H1 (cell line): ENCODE results near the gene DEDD. TPM values are rescaled to one million over a fixed set of nuclear protein-coding genes. Genes with fewer than 3 reads are reported as not detected.

Source experiments
- CTCF ChIA-PET: fragments of 300-600 bp; sonication (Branson Sonifier 250); formaldehyde crosslinking; loops from one replicate; lab custom pipeline; 2021; ENCODE audit not compliant: partially characterized antibody; lab: Charles Lee
- POLR2A ChIA-PET: fragments of 300-600 bp; sonication (Branson Sonifier 250); formaldehyde crosslinking; loops from one replicate; lab custom pipeline; 2021; ENCODE audit warnings: inconsistent platforms; ENCODE audit not compliant: partially characterized antibody; lab: Charles Lee
- DNase-seq, 2 experiments: peaks; one replicate each; pipeline versions ENCODE4 v3.0.0 to v3.0.0-alpha.2; 2010 to 2022; ENCODE audit warnings: low spot score in 2 of 2, low read depth in 1 of 2, mixed read lengths in 1 of 2
- FAIRE-seq: peaks from 2 replicates; lab custom pipeline; 2011; peaks lifted over from hg19 to GRCh38; lab: Jason Lieb, UNC
- H2AFZ ChIP-seq: 2 replicates; pipeline ENCODE4 v1.8.1; 2012; ENCODE audit warnings: low read length, inconsistent platforms
- H2AK5ac ChIP-seq: 2 replicates; pipeline ENCODE4 v1.6.1; 2013; ENCODE audit warnings: low read depth, low read length
- H2BK120ac ChIP-seq: replicated peaks from 2 replicates; pipeline ENCODE3; 2013; ENCODE audit warnings: low read depth, low read length, inconsistent platforms
- H2BK12ac ChIP-seq: 2 replicates; pipeline ENCODE4 v1.6.1; 2013; ENCODE audit warnings: low read depth, low read length
- H2BK15ac ChIP-seq: 2 replicates; pipeline ENCODE4 v1.6.1; 2013; ENCODE audit warnings: low read length
- H2BK20ac ChIP-seq: 2 replicates; pipeline ENCODE4 v1.6.1; 2013; ENCODE audit warnings: low read length
- H2BK5ac ChIP-seq: 2 replicates; pipeline ENCODE4 v1.6.1; 2013; ENCODE audit warnings: low read depth, low read length
- H3K14ac ChIP-seq: 2 replicates; pipeline ENCODE4 v1.6.1; 2013; ENCODE audit warnings: inconsistent platforms; ENCODE audit not compliant: insufficient read length
- H3K18ac ChIP-seq: 2 replicates; pipeline ENCODE4 v1.6.1; 2013; ENCODE audit warnings: low read length; ENCODE audit errors: extremely low read depth
- H3K23ac ChIP-seq: 2 replicates; pipeline ENCODE4 v1.6.1; 2013; ENCODE audit warnings: inconsistent platforms; ENCODE audit not compliant: insufficient read length
- H3K23me2 ChIP-seq: 2 replicates; pipeline ENCODE4 v1.6.1; 2013; ENCODE audit warnings: low read depth, low read length
- H3K27ac ChIP-seq: 2 replicates; pipeline ENCODE4 v1.6.1; 2011; ENCODE audit warnings: low read depth, low read length, inconsistent platforms
- H3K27me3 ChIP-seq, 4 experiments: replicated peaks in 1 of 4; 1 replicate in 1 of 4; 2 replicates in 3 of 4; pipeline versions ENCODE4 v1.6.1 to v1.8.1; 2011 to 2013; ENCODE audit warnings: low read length in 3 of 4, mild to moderate bottlenecking in 3 of 4, inconsistent platforms in 2 of 4, mixed read lengths in 2 of 4, moderate library complexity in 1 of 4; ENCODE audit not compliant: control insufficient read depth in 3 of 4, insufficient read depth in 3 of 4; ENCODE audit errors: extremely low read depth in 1 of 4
- H3K36me3 ChIP-seq, 4 experiments: 2 replicates each; pipeline versions ENCODE4 v1.6.1 to v1.8.1; 2011 to 2013; ENCODE audit warnings: mild to moderate bottlenecking in 4 of 4, low read length in 3 of 4, moderate library complexity in 2 of 4, control low read depth in 1 of 4, inconsistent platforms in 1 of 4; ENCODE audit not compliant: insufficient read depth in 4 of 4, control insufficient read depth in 2 of 4
- H3K4ac ChIP-seq: replicated peaks from 2 replicates; pipeline ENCODE3; 2013; ENCODE audit warnings: low read length, low read depth, mixed read lengths, inconsistent platforms; ENCODE audit not compliant: insufficient read length
- H3K4me1 ChIP-seq, 4 experiments: replicated peaks in 1 of 4; 1 replicate in 1 of 4; 2 replicates in 3 of 4; pipeline versions ENCODE4 v1.6.1 to v1.8.1; 2011 to 2013; ENCODE audit warnings: low read length in 3 of 4, inconsistent platforms in 2 of 4, mixed read lengths in 1 of 4; ENCODE audit not compliant: insufficient read depth in 4 of 4, control insufficient read depth in 3 of 4
- H3K4me2 ChIP-seq, 2 experiments: 2 replicates each; pipeline versions ENCODE4 v1.6.1 to v1.8.1; 2011 to 2013; ENCODE audit warnings: low read depth in 2 of 2, low read length in 2 of 2, control low read depth in 1 of 2, inconsistent platforms in 1 of 2, mild to moderate bottlenecking in 1 of 2; ENCODE audit not compliant: insufficient read depth in 1 of 2
- H3K4me3 ChIP-seq, 4 experiments: fragments of 200-600, 300-600 bp in 1 of 4; sonication (generic), shearing (Covaris generic), sonication (Bioruptor Twin) in 1 of 4; 2 replicates each; pipeline versions ENCODE4 v1.5.1 to v1.8.1; 2011 to 2016; ENCODE audit warnings: low read length in 4 of 4, low read depth in 3 of 4, control low read depth in 2 of 4, inconsistent platforms in 2 of 4, mild to moderate bottlenecking in 2 of 4, mixed read lengths in 1 of 4, moderate library complexity in 1 of 4; ENCODE audit not compliant: insufficient read depth in 2 of 4; ENCODE audit errors: extremely low read depth in 1 of 4
- H3K56ac ChIP-seq: replicated peaks from 2 replicates; pipeline ENCODE3; 2013; ENCODE audit warnings: low read depth, mild to moderate bottlenecking, mixed read lengths, low read length, inconsistent platforms; ENCODE audit not compliant: insufficient read length
- H3K79me1 ChIP-seq: 2 replicates; pipeline ENCODE4 v1.6.1; 2013; ENCODE audit warnings: low read depth, low read length, control low read depth
- H3K79me2 ChIP-seq, 2 experiments: 2 replicates each; pipeline versions ENCODE4 v1.6.1 to v1.8.1; 2012 to 2013; ENCODE audit warnings: low read length in 2 of 2, mild to moderate bottlenecking in 2 of 2, inconsistent platforms in 1 of 2; ENCODE audit not compliant: insufficient read depth in 2 of 2, control insufficient read depth in 1 of 2
- H3K9ac ChIP-seq, 4 experiments: replicated peaks in 1 of 4; 1 replicate in 1 of 4; 2 replicates in 3 of 4; pipeline versions ENCODE4 v1.6.1 to v1.8.1; 2011 to 2013; ENCODE audit warnings: low read depth in 3 of 4, low read length in 3 of 4, control low read depth in 2 of 4, mild to moderate bottlenecking in 2 of 4, moderate library complexity in 2 of 4, inconsistent platforms in 1 of 4; ENCODE audit errors: extremely low read depth in 1 of 4
- H3K9me3 ChIP-seq, 2 experiments: 2 replicates each; pipeline versions ENCODE4 v1.6.1 to v1.8.1; 2012 to 2013; ENCODE audit warnings: mild to moderate bottlenecking in 2 of 2, moderate library complexity in 2 of 2, control low read depth in 1 of 2, inconsistent platforms in 1 of 2, low read depth in 1 of 2, low read length in 1 of 2, mixed read lengths in 1 of 2; ENCODE audit not compliant: insufficient read depth in 2 of 2
- H4K20me1 ChIP-seq, 2 experiments: replicated peaks in 1 of 2; 2 replicates each; pipeline versions ENCODE3 to v1.8.1; 2011 to 2013; ENCODE audit warnings: inconsistent platforms in 2 of 2, low read length in 2 of 2, mild to moderate bottlenecking in 1 of 2; ENCODE audit not compliant: insufficient read depth in 2 of 2, control insufficient read depth in 1 of 2
- H4K5ac ChIP-seq: 2 replicates; pipeline ENCODE4 v1.6.1; 2013; ENCODE audit warnings: low read length, low read depth, mixed read lengths, inconsistent platforms; ENCODE audit not compliant: insufficient read length
- H4K8ac ChIP-seq: 2 replicates; pipeline ENCODE4 v1.8.0; 2013; ENCODE audit warnings: mild to moderate bottlenecking, moderate library complexity, low read length, inconsistent platforms; ENCODE audit not compliant: insufficient read depth; ENCODE audit errors: extremely low read depth
- H4K91ac ChIP-seq: replicated peaks from 2 replicates; pipeline ENCODE3; 2013; ENCODE audit warnings: low read length, mixed read lengths, inconsistent platforms; ENCODE audit not compliant: insufficient read length
- PHF8 ChIP-seq: fragments of 200-600 bp; sonication (generic); conservative IDR thresholded peaks from 2 replicates; pipeline ENCODE4 v1.7.1; 2012; ENCODE audit warnings: low read depth, mild to moderate bottlenecking, inconsistent platforms, low read length, moderate library complexity
- YY1 ChIP-seq: IDR thresholded peaks from 2 replicates; pipeline ENCODE4 v1.6.1; 2011; ENCODE audit warnings: low read depth, mild to moderate bottlenecking, low read length
- WGBS, 2 experiments: shearing (Covaris generic) in 1 of 2; methylation state at CpG; one replicate each; pipeline versions ENCODE4 v1.1.6 to v1.1.7; 2013 to 2015; ENCODE audit warnings: low lambda C conversion rate in 2 of 2, mixed read lengths in 2 of 2, inconsistent platforms in 1 of 2, low coverage in 1 of 2, missing lambda C conversion rate in 1 of 2; ENCODE audit not compliant: insufficient replicate concordance in 2 of 2, insufficient coverage in 1 of 2, insufficient read length in 1 of 2; ENCODE audit errors: extremely low coverage in 1 of 2, missing lambda C conversion rate in 1 of 2; 5-methylcytosine and 5-hydroxymethylcytosine counted together
- polyA plus RNA-seq, 7 experiments: library from polyadenylated mRNA; depleted of rRNA in 3 of 7; stranded (reverse) in 5 of 7; unstranded in 2 of 7; fragments of >200 nt in 5 of 7; fragments of 200-250 nt in 2 of 7; gene quantifications; 1 replicate in 5 of 7; 2 replicates in 1 of 7; 4 replicates in 1 of 7; pipeline versions ENCODE4 v1.2.1 to v1.2.3, GENCODE V29; 2011 to 2013; ENCODE audit warnings: missing spikeins in 2 of 7, mixed read lengths in 2 of 7
- total RNA-seq: library from RNA; stranded (reverse); fragmentation: NEBNext Ultra II Directional; extraction: Animal tissue kit (Norgen Biotek cat#: 25700); gene quantifications from 2 replicates; pipeline ENCODE4 v1.2.1, GENCODE V29; 2021

Gene DEDD
- total and polyA plus RNA-seq, 2 of the 8 experiments (the other 6 are each of a cell fraction or from before 2014, with no cell fraction given) = 42.6 to 55.9 TPM

DNA sequence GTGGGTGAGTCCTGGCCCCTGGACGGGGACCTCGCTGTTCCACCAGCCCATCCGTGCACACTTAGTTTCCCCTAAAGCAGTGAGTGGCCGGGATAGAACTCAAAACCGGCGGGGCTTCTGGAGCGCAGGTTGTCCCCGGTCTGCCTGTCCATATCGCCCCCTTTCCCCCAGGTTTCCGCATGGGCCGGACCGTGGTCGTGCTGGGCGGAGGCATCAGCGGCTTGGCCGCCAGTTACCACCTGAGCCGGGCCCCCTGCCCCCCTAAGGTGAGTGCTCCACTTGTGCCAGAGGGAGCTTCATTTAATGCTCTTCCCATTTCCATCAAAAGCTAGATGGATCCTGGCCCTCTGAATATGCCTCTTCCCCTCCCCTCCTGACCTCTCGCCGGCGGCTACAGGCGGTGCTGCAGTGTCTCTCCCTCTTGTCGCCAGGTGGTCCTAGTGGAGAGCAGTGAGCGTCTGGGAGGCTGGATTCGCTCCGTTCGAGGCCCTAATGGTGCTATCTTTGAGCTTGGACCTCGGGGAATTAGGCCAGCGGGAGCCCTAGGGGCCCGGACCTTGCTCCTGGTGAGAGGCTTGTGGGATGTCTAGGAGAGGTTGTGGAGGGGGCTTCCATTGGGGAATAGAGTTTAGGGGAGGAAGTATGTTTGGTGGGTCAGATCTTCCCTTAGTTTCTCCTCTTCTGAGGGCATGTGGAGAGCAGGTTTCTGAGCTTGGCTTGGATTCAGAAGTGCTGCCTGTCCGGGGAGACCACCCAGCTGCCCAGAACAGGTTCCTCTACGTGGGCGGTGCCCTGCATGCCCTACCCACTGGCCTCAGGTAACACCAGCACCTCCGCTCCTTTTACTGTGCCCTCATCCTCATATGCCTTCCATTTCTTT, 34.4 kb upstream of the DEDD start:
- peak overlapping the region; percentile 4; the same call in 1 of the 2 replicates for H3K27ac ChIP-seq
- H3K4ac ChIP-seq = peak overlapping the region; percentile 22
- FAIRE-seq = no peak
- H2BK5ac ChIP-seq = 0 out of 2 replicates have a peak overlapping the region, but pooled peaks have one; percentile 3
- no peak overlapping the region for H2AFZ ChIP-seq
- H2BK15ac ChIP-seq = peak overlapping the region; percentile 72; the same call in 1 of the 2 replicates
- peak overlapping the region; percentile 20 for H4K5ac ChIP-seq
- H3K9me3 ChIP-seq = no peaks in the 10 kb centered on the region
- peak overlapping the region; percentile 43 to 69 (median 54); a peak in 6 of 7 replicates for H3K9ac ChIP-seq
- no peak overlapping the region for H3K18ac ChIP-seq
- H3K36me3 ChIP-seq = peaks cover 7 to 20% (median 14%) of the 10 kb centered on the region in 4 experiments; a peak in 6 of 8 replicates
- no peaks in the 10 kb centered on the region for H3K79me2 ChIP-seq
- ChIA-PET CTCF (interaction anchor here (0.6 to 5.3 kb wide), 16 partner anchors 9 to 215 kb away, joined by 3 to 32 read pairs (median 6); partner anchors contain the start of genes ADAMTS4, B4GALT3, NDUFS2 and UFC1), POLR2A (interaction anchor here (1.3 to 4.7 kb wide), 9 partner anchors 9 to 148 kb away, joined by 3 to 51 read pairs (median 12); partner anchors contain the start of genes ADAMTS4, B4GALT3, DEDD and NDUFS2)
- H3K23ac ChIP-seq = no peak overlapping the region
- peak overlapping the region; percentile 64 to 83 (median 82) for H3K4me3 ChIP-seq
- no peak overlapping the region for H2AK5ac ChIP-seq
- 7% methylated on average over 31 of the region's 33 CpGs; no CpG with 5 or more reads in 1 of the 2 experiments for WGBS, 2 experiments
- no peak overlapping the region for H3K14ac ChIP-seq
- peak overlapping the region; percentile 67 for H4K91ac ChIP-seq
- no peaks in the 10 kb centered on the region for H3K79me1 ChIP-seq
- no peak overlapping the region for H2BK20ac ChIP-seq
- peak overlapping the region; percentile 66 to 92 for H3K4me2 ChIP-seq
- H2BK120ac ChIP-seq = no peak overlapping the region
- no peak overlapping the region for H2BK12ac ChIP-seq
- peak overlapping the region; percentile 41 for H4K8ac ChIP-seq
- peaks cover 0 to 7% (median 5%) of the 10 kb centered on the region in 4 experiments; a peak in 4 of 7 replicates for H3K4me1 ChIP-seq
- DNase-seq = peak in 1 of 2 experiments; percentile 71
- H3K23me2 ChIP-seq = peaks cover 11% of the 10 kb centered on the region; the same call in 1 of the 2 replicates
- H3K27me3 ChIP-seq = no peaks in the 10 kb centered on the region
- H3K56ac ChIP-seq = peak overlapping the region; percentile 9
- H4K20me1 ChIP-seq = no peaks in the 10 kb centered on the region
- TF ChIP-seq PHF8 = 0 out of 2 replicates have a peak, but pooled peaks have one; percentile 15
- TF ChIP-seq YY1 = no peak
